BJ (cell line): ENCODE results near the gene WHAMM. TPM values are rescaled to one million over a fixed set of nuclear protein-coding genes. Genes with fewer than 3 reads are reported as not detected.

ENCODE experiments used
- CTCF ChIA-PET: fragments of 350-600 bp; formaldehyde crosslinking; extraction: SDS; loops from one replicate; lab custom pipeline; 2021; ENCODE audit warnings: antibody characterized with exemption, inconsistent platforms; lab: Yijun Ruan, JAX
- POLR2A ChIA-PET: fragments of 300-600 bp; sonication (Branson Sonifier 250); formaldehyde crosslinking; extraction: SDS; loops from one replicate; lab custom pipeline; 2021; ENCODE audit warnings: antibody characterized with exemption; lab: Charles Lee
- DNase-seq: peaks from one replicate; pipeline ENCODE4 v3.0.0-alpha.2; 2011; ENCODE audit warnings: low read depth
- H3K27me3 ChIP-seq: 2 replicates; pipeline ENCODE4 v1.6.0; 2011; ENCODE audit warnings: low read length; ENCODE audit not compliant: control insufficient read depth, insufficient read depth
- H3K36me3 ChIP-seq: 2 replicates; pipeline ENCODE4 v1.5.1; 2011; ENCODE audit warnings: low read length; ENCODE audit not compliant: control insufficient read depth, insufficient read depth
- H3K4me3 ChIP-seq: 2 replicates; pipeline ENCODE4 v1.5.1; 2011; ENCODE audit warnings: low read depth, mild to moderate bottlenecking, control low read depth, low read length
- CTCF ChIP-seq: IDR thresholded peaks from 2 replicates; pipeline ENCODE4 v1.5.1; 2011; ENCODE audit warnings: low read depth, mild to moderate bottlenecking, control low read depth, inconsistent platforms, low read length, moderate library complexity; ENCODE audit not compliant: insufficient read depth
- polyA plus RNA-seq: library from polyadenylated mRNA; depleted of rRNA; stranded (reverse); fragments of >200 nt; gene quantifications from 2 replicates; pipeline ENCODE4 v1.2.3, GENCODE V29; 2011

Gene WHAMM
- polyA plus RNA-seq, 1 experiment = 2.8 TPM

GRCh38 chr15:82871358-82871757 is 61.9 kb downstream of the WHAMM start:
- no peak for DNase-seq
- CTCF ChIA-PET = interaction anchor here (0.6 to 1.7 kb wide), 2 partner anchors 19 to 131 kb away, joined by 3 read pairs; no protein-coding TSS in a partner anchor
- H3K36me3 ChIP-seq = no peaks in the 10 kb centered on the region

GRCh38 chr15:82871832-82872484 is 62.5 kb downstream of the WHAMM start:
- ChIA-PET CTCF (interaction anchor here (0.6 to 1.7 kb wide), 3 partner anchors 12 to 130 kb away, joined by 3 read pairs; no protein-coding TSS in a partner anchor), POLR2A (no interaction called here)
- Histone ChIP-seq H3K27me3 (no peaks in the 10 kb centered on the region), H3K4me3 (no peak overlapping the region), H3K36me3 (no peaks in the 10 kb centered on the region)
- no peak for TF ChIP-seq CTCF
- no peak for DNase-seq

More at GRCh38 chr15:82871358-82871757, 61.9 kb downstream of the WHAMM start:
- H3K4me3 ChIP-seq = no peak overlapping the region
- H3K27me3 ChIP-seq = no peaks in the 10 kb centered on the region
- POLR2A ChIA-PET = no interaction called here
- no peak for TF ChIP-seq CTCF

GRCh38 chr15:82873000-82873680 is 63.7 kb downstream of the WHAMM start:
- TF ChIP-seq CTCF = no peak
- H3K4me3 ChIP-seq = no peak overlapping the region
- POLR2A ChIA-PET = no interaction called here
- CTCF ChIA-PET = interaction anchor here (1.7 kb wide), 1 partner anchor 13 kb away, joined by 3 read pairs; no protein-coding TSS in a partner anchor
- H3K36me3 ChIP-seq = no peaks in the 10 kb centered on the region
- DNase-seq = no peak
- no peaks in the 10 kb centered on the region for H3K27me3 ChIP-seq

- Histone ChIP-seq H3K36me3 (no peaks in the 10 kb centered on the region), H3K27me3 (no peaks in the 10 kb centered on the region), H3K4me3 (no peak overlapping the region)
- CTCF ChIA-PET = no interaction called here
- TF ChIP-seq CTCF = no peak
- no peak for DNase-seq
- POLR2A ChIA-PET = no interaction called here
Measured at GRCh38 chr15:82874267-82874666, 64.8 kb downstream of the WHAMM start.

- TF ChIP-seq CTCF = no peak
- ChIA-PET CTCF (no interaction called here), POLR2A (no interaction called here)
- Histone ChIP-seq H3K36me3 (no peaks in the 10 kb centered on the region), H3K4me3 (no peak overlapping the region), H3K27me3 (no peaks in the 10 kb centered on the region)
- DNase-seq = no peak
Measured at GRCh38 chr15:82874961-82875360, 65.5 kb downstream of the WHAMM start.
